Stimulated activated effector memory CD8-positive, alpha-beta T cell treated with anti-CD3 and anti-CD28 coated beads, Interleukin-12 subunit alpha, Interleukin-12 subunit beta, amount 100 ng/mL, for 72 hours (primary cell): ENCODE results near the gene ATP7B.

ENCODE experiments used
- ATAC-seq: fragments of 150-1000 bp; cut with Tn5 transposase; 2 replicates; pipeline ENCODE4 v1.10.0; 2021
- DNase-seq, 2 donors: peaks; one replicate each; pipeline ENCODE4 v3.0.0; 2021 to 2022; ENCODE audit warnings: low spot score in 2 of 2
- H3K27ac Mint-ChIP-seq: one replicate; pipeline ENCODE4 v1.8.0; 2022; ENCODE audit warnings: mild to moderate bottlenecking, mixed read lengths
- H3K36me3 Mint-ChIP-seq: one replicate; pipeline ENCODE4 v1.8.0; 2022; ENCODE audit warnings: mild to moderate bottlenecking, mixed read lengths
- H3K4me1 Mint-ChIP-seq: one replicate; pipeline ENCODE4 v1.8.0; 2022; ENCODE audit warnings: mixed read lengths
- H3K4me3 Mint-ChIP-seq: one replicate; pipeline ENCODE4 v1.8.0; 2022; ENCODE audit warnings: mild to moderate bottlenecking, mixed read lengths
- H3K9me3 Mint-ChIP-seq: one replicate; pipeline ENCODE4 v1.8.0; 2022; ENCODE audit warnings: mixed read lengths

Gene ATP7B

GRCh38 chr13:52022356-52022755 lies 11.1 kb upstream of the ATP7B start:
- H3K36me3 Mint-ChIP-seq: peaks cover 94% of the 10 kb centered on the region
- H3K4me1 Mint-ChIP-seq: peaks cover 37% of the 10 kb centered on the region

DNA sequence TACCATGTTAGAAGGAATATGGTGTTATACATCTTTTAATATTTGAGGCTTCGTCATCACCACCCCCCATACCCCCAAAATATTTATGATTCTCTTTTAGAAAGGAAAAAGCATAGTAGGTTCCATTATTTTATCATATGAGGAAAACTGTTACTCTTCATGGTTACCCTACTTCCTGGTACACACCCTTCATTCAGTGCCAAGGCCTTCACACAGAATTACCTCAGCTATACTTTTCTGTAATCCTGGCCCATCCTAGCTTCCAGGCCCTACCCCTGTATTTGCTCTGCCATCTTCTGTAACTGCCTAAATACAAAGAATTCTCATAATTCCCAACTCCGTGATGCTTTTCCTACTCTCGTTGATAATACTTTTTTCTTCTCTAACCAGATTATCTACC lies 8.9 kb upstream of the ATP7B start:
- DNase-seq (no peak), ATAC-seq (no peak)
- Mint-ChIP-seq H3K27ac (no peak overlapping the region), H3K9me3 (no peaks in the 10 kb centered on the region), H3K4me1 (peaks cover 32% of the 10 kb centered on the region), H3K36me3 (peaks cover 89% of the 10 kb centered on the region), H3K4me3 (no peak overlapping the region)

More at GRCh38 chr13:52022356-52022755, 11.1 kb upstream of the ATP7B start:
- no peak for DNase-seq
- Mint-ChIP-seq H3K4me3 (no peak overlapping the region), H3K9me3 (no peaks in the 10 kb centered on the region), H3K27ac (no peak overlapping the region)
- no peak for ATAC-seq

DNA sequence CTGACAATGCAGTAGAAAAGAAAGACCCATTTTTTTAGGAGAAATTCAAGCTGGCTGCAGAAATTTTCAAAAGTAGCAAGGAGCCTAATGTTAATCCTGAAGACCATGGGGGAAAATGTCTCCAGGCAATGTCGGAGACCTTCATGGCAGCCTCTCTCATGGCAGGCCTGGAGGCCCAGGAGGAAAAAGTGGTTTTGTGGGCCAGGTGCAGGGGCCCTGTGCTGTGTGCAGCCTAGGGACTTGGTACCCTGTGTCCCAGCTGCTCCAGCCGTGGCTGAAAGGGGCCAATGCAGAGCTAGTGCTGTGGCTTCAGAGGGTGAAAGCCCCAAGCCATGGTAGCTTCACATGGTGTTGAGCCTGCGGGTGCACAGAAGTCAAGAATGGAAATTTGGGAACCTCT lies 5.0 kb upstream of the ATP7B start:
- DNase-seq: no peak
- no peak for ATAC-seq
- Mint-ChIP-seq H3K27ac (no peak overlapping the region), H3K9me3 (no peaks in the 10 kb centered on the region), H3K4me1 (peaks cover 35% of the 10 kb centered on the region), H3K36me3 (peaks cover 58% of the 10 kb centered on the region), H3K4me3 (no peak overlapping the region)

DNA sequence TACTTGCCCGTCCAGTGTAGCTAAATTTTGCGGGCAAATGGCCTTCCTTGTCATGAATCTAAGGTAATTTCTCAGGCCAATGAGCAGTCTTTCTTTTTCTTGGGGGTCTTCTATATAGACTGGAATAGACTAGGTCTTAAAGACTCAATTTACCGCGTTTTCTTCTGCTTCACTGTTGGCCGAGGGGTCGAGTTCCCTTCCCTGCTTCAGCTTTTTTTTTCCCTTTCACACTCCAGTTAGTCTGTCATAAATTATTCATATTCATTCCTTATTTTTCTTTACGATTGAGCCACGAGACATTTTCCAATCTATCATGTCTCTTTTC lies 1.2 kb upstream of the ATP7B start:
- DNase-seq (no peak), ATAC-seq (no peak)
- Mint-ChIP-seq H3K9me3 (no peaks in the 10 kb centered on the region), H3K4me1 (peaks cover 31% of the 10 kb centered on the region), H3K36me3 (peaks cover 20% of the 10 kb centered on the region), H3K4me3 (peak overlapping the region; percentile 97), H3K27ac (peak overlapping the region; percentile 97)

- Mint-ChIP-seq H3K27ac (peak within 1 kb of the TSS; percentile 97), H3K4me3 (peak within 1 kb of the TSS; percentile 97), H3K36me3 (peaks cover 18% of the 10 kb centered on the region), H3K9me3 (no peaks in the 10 kb centered on the region), H3K4me1 (peaks cover 26% of the 10 kb centered on the region)
- ATAC-seq (peak; percentile 99), DNase-seq (peak; percentile 99 to 100)
Observed at GRCh38 chr13:52011632-52012511, 622 bp upstream of the ATP7B start, which contains the start of gene ALG11. TSS of gene ALG11 (plus strand) at chr13:52012398. CDS start at chr13:52012419, 21 bp downstream.

DNA sequence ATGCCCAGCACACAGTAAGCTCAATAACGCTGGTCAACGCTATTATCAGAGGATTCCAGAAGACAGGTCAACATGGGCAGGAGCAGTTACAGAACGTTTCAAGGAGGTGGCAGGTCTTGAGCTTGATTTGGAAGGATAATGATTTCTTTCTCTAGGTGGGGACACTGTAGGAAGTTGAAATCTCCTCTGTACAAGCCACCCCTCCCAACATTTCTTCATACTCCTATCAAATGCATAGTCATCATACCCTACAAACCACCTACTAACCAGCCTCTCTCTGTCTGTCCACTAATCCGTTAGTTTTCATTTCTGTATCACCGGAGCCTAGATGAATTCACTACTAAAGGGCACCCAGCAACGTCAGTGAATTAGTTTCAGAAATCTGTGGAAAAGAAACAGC lies 1.3 kb downstream of the ATP7B start:
- H3K27ac Mint-ChIP-seq: no peak overlapping the region
- no peak for DNase-seq
- peaks cover 6% of the 10 kb centered on the region for H3K36me3 Mint-ChIP-seq
- H3K4me1 Mint-ChIP-seq: peaks cover 13% of the 10 kb centered on the region
- H3K9me3 Mint-ChIP-seq: no peaks in the 10 kb centered on the region
- no peak for ATAC-seq
- peak overlapping the region; percentile 97 for H3K4me3 Mint-ChIP-seq

GRCh38 chr13:52006523-52007245 lies 4.6 kb downstream of the ATP7B start:
- Mint-ChIP-seq H3K27ac (no peak overlapping the region), H3K4me3 (no peak overlapping the region), H3K4me1 (peaks cover 8% of the 10 kb centered on the region), H3K9me3 (no peaks in the 10 kb centered on the region), H3K36me3 (no peaks in the 10 kb centered on the region)
- ATAC-seq: no peak
- no peak for DNase-seq

GRCh38 chr13:52005841-52006522 lies 5.3 kb downstream of the ATP7B start:
- H3K27ac Mint-ChIP-seq: no peak overlapping the region
- no peaks in the 10 kb centered on the region for H3K36me3 Mint-ChIP-seq
- no peaks in the 10 kb centered on the region for H3K9me3 Mint-ChIP-seq
- ATAC-seq (no peak), DNase-seq (no peak)
- peaks cover 3% of the 10 kb centered on the region for H3K4me1 Mint-ChIP-seq
- no peak overlapping the region for H3K4me3 Mint-ChIP-seq

DNA sequence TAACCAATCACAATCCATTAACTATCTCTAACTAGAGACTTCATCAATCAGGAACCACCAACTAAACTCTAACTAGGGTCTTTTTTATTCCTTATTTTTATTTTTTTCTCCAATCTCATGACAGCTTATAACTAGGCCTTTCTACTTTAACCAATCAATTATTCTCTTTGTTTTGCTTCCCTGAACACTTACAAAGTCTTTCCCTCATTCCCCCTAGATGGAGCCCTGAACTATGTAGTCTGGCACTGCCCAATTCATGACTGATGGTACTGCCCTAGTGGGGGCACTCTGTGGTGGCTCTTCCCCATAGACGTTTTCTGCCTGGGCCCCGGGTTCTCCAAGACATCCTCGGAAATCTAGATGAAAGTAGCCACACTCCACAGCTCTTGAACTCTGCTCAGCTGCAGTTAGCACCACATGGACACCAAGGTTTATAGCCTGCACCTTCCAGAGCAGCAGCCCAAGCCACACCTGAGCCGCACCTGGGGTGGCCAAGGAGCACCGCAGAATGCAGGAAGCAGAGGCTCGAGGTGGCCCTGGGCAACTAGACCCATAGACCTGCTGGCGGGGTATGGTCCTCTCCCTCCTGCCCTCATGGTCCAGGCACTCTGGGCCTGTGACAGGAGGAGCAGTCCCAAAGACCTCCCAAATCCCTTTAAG lies 6.6 kb downstream of the ATP7B start:
- no peak overlapping the region for H3K4me3 Mint-ChIP-seq
- no peaks in the 10 kb centered on the region for H3K36me3 Mint-ChIP-seq
- peak; percentile 29 for ATAC-seq

DNA sequence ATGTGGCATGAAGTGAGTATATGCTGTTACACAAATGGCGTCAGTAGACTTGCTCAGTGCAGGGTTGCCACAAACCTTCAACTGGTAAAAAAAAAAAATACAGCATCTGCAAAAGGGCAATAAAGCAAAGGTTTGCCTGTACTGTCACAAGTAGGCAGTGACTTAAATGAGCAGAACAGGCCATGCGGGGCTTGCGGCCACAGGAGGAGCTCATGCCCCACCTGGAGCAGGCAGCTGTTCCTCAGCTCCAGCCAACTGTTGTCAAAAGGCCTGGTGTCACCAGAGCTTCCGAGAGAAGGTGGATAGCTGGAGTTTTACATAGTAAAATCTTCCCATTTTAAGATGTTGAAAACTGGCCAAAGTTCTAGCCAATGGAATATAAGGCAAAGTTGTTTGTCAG lies 7.7 kb downstream of the ATP7B start:
- H3K4me1 Mint-ChIP-seq: no peaks in the 10 kb centered on the region
- no peak overlapping the region for H3K4me3 Mint-ChIP-seq
- no peaks in the 10 kb centered on the region for H3K36me3 Mint-ChIP-seq
- no peak overlapping the region for H3K27ac Mint-ChIP-seq
- ATAC-seq (no peak), DNase-seq (no peak)
- H3K9me3 Mint-ChIP-seq: no peaks in the 10 kb centered on the region

More for the DNA sequence above, 6.6 kb downstream of the ATP7B start:
- H3K9me3 Mint-ChIP-seq: no peaks in the 10 kb centered on the region
- no peak for DNase-seq
- no peaks in the 10 kb centered on the region for H3K4me1 Mint-ChIP-seq
- H3K27ac Mint-ChIP-seq: no peak overlapping the region

DNA sequence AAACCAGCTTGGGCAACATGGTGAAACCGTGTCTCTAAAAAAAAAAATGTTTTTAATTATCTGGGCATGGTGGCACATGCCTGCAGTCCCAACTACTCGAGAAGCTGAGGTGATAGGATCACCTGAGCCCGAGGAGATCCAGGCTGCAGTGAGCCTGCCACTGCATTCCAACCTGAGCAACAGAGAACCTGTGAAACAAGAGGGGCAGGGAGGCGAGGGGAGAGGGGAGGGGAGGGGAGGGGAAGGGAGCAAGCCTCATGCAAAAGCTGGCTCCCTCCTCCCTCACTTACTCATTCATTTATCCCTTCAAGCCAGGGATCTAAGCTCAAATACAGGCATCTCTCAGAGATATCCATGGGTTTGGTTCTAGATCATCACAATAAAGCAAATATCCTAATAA lies 8.9 kb downstream of the ATP7B start:
- no peaks in the 10 kb centered on the region for H3K9me3 Mint-ChIP-seq
- H3K4me3 Mint-ChIP-seq: no peak overlapping the region
- ATAC-seq (no peak), DNase-seq (no peak)
- H3K4me1 Mint-ChIP-seq: no peaks in the 10 kb centered on the region
- no peaks in the 10 kb centered on the region for H3K36me3 Mint-ChIP-seq
- H3K27ac Mint-ChIP-seq: no peak overlapping the region

GRCh38 chr13:52001120-52001731 lies 10.0 kb downstream of the ATP7B start:
- Mint-ChIP-seq H3K27ac (no peak overlapping the region), H3K9me3 (no peaks in the 10 kb centered on the region), H3K4me1 (no peaks in the 10 kb centered on the region), H3K4me3 (no peak overlapping the region), H3K36me3 (no peaks in the 10 kb centered on the region)
- DNase-seq (no peak), ATAC-seq (peak; percentile 74)

DNA sequence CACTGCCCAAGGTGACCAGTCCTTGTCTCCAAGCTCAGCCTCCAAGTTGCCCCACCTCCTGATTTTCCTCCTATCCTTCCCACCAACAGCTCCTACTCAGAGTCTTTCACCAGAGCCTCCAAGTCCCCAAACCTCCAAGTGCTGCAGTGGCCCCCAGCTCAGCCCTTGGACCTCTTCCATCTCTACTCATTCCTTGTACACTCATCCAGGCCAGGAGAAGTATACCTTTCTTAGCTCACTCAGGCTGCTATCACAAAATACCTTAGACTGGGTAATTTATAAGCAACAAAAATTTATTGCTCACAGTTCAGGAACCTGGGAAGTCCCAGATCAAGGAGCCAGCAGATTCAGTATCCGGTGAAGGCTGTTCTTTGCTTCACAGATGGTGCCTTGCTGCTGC lies 11.3 kb downstream of the ATP7B start:
- Mint-ChIP-seq H3K4me3 (no peak overlapping the region), H3K27ac (no peak overlapping the region)

DNA sequence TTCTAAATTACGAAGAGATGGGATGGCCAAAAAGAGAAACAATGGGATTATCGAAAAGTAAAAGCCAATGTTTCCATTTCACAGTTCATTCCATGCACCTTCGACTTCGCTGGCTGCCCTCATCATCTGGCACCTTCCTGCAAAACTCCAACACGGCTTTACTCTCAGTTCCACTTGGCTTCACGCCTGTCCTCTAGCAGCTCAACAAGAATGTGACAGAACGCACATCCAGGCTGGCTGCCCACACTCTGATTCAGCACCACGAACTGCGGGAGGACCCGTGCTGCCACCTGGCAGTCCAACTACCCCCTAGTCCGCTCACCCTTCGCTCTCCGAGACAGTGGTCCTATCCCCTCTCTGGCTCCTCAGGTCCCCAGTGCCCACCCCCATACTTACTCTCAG lies 11.7 kb downstream of the ATP7B start:
- ATAC-seq: no peak
- Mint-ChIP-seq H3K36me3 (no peaks in the 10 kb centered on the region), H3K27ac (no peak overlapping the region), H3K4me1 (no peaks in the 10 kb centered on the region), H3K4me3 (no peak overlapping the region), H3K9me3 (no peaks in the 10 kb centered on the region)
- DNase-seq: no peak

More for the DNA sequence above, 11.3 kb downstream of the ATP7B start:
- Mint-ChIP-seq H3K4me1 (no peaks in the 10 kb centered on the region), H3K36me3 (no peaks in the 10 kb centered on the region), H3K9me3 (no peaks in the 10 kb centered on the region)
- ATAC-seq (no peak), DNase-seq (no peak)
